ENCODE measurements around the gene CHRNG.

The CHRNG gene

DNA sequence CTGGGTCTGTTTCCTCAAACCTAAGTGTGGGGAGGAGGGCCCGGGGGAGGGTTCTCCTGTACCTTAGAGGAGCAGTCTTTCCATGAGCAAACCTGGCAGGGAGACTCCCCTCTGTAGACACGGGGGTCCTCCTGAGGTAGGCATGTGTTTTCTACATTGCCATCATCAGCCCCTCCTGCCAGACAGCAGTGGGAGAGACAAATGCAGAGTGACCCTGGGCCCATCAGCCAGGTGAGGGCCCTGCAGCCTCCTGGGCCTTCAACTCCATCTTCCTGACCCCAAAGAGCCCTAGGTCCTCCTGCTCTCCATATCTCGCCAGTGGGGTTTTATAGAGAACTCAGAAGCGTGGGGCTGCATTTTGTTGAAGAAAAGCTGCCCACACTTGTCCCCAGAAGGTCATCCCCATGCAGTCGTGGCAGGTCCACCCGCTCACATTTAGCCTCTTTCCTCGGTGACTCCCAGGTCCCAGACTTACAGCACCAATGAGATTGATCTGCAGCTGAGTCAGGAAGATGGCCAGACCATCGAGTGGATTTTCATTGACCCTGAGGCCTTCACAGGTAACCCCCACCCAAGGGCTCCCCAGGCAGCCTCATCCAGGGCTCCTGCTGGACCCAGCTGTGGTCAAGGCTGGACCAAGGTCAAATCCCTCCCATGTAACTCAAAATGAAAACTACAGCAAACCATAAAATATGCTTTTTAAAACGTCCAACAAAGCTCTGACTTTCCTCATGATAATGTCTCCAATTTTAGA lies 2.6 kb downstream of the CHRNG start:
- DNase-seq = peak in 3 of 10 donors; percentile 29 to 62 (median 45)
- intact Hi-C loops (cut with DNase I) = no loop called here

DNA sequence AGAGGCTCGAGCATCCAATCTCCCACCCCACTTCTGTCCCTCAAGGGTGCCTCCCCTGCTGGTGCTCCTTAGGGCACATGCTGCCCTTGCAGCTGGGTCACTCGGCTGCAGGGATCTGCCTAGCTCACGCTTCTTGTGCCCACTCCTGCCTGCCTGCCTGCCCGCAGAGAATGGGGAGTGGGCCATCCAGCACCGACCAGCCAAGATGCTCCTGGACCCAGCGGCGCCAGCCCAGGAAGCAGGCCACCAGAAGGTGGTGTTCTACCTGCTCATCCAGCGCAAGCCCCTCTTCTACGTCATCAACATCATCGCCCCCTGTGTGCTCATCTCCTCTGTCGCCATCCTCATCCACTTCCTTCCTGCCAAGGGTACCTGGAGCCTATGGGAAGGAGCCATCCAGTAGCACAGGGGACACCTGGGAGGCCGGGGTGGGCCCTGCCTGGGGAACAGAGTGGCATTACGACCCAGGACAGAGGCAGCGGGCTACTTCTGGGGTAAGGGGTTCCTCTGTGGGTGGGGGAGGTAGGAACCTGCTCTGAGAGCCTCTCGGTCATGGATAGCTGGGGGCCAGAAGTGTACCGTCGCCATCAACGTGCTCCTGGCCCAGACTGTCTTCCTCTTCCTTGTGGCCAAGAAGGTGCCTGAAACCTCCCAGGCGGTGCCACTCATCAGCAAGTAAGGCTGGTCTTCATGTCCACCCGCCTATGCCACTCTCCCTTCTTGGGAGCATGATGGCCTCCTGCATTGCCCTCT lies 3.4 kb downstream of the CHRNG start:
- peak in 3 of 10 donors; percentile 39 to 67 (median 62) for DNase-seq
- intact Hi-C loops (cut with DNase I) = no loop called here

- intact Hi-C loops (cut with DNase I) = no loop called here
- DNase-seq = peak in 1 of 10 donors; percentile 66
Observed at GRCh38 chr2:232543491-232543890, 4.0 kb downstream of the CHRNG start.

DNA sequence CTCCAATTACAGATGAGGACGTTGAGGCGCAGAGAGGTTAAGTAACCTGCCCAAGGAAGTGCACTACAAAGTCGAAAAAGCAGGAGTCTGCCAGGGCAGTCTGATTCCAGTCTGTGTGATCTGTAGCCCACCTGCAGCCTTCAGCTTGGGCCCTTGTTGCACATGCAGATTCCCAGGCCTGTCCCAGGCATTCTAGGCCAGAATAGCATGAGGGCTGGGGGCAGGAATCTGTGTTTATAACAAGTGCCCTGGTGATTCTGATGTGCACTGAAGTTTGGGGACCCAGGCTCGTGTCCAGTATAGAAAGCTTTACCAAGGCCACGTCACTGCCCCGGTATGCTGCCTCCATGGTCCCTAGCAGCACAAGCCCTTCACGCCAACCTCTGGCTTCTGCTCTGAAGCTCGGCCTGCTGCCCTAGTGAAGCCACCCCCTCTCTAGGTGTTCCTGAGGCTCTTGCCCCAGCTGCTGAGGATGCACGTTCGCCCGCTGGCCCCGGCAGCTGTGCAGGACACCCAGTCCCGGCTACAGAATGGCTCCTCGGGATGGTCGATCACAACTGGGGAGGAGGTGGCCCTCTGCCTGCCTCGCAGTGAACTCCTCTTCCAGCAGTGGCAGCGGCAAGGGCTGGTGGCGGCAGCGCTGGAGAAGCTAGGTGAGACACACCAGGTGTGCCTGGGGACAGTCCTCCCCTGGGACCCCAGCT lies 4.6 kb downstream of the CHRNG start:
- DNase-seq = peak in 2 of 10 donors; percentile 75 to 81
- intact Hi-C loops (cut with DNase I) = no loop called here

DNA sequence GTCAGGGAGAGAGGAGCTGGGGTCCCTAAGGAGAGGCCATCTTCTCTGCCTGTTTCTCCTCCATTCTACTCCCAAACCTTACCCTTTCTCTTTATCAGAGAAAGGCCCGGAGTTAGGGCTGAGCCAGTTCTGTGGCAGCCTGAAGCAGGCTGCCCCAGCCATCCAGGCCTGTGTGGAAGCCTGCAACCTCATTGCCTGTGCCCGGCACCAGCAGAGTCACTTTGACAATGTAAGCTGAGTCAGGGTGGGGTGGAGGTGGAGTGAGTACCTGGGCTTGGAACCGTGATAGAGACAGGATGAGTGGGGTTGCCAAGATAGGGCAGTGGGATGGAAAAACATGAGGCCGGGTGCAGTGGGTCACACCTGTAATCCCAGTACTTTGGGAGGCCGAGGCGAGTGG lies 5.2 kb downstream of the CHRNG start:
- peak in 1 of 10 donors; percentile 69 for DNase-seq
- intact Hi-C loops (cut with DNase I) = no loop called here

DNA sequence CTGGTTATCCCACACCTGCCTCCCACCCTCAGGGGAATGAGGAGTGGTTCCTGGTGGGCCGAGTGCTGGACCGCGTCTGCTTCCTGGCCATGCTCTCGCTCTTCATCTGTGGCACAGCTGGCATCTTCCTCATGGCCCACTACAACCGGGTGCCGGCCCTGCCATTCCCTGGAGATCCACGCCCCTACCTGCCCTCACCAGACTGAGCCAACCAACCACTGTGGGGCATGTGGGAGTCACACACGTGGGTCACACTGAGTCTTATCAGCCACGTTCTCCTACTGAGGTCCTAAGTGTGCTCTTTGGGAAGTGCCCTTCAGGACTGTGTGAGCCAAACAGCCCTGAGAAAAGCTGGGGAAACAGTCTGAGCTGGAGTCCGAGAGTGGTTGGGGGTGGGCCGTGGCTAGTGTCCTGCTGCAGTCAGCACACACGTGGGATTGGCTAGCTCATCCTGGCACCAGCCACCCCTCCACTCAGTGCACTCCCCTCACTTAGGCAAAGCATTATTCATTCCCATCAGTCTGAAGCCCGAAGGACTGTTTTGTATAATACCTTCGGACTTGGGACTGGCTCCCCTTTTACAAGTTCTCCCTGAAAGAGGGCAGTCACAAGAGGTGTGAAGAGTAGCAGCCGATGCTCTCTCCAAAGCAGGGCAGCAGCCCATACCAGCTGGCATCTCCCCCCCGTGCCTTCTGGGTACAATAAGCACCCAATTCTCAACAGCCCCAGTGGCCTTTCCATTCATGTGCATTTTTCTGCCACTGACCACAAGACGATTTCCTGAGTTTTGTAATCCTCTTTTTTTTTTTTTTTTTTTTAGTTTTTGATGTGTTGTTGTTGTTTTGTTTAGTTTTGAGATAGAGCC lies 6.3 kb downstream of the CHRNG start:
- intact Hi-C loops (cut with DNase I) = no loop called here
- peak in 2 of 10 donors; percentile 63 to 70 for DNase-seq

- intact Hi-C loops (cut with DNase I) = no loop called here
- no peak for DNase-seq
Observed at GRCh38 chr2:232547991-232548390, 8.5 kb downstream of the CHRNG start.

GRCh38 chr2:232549655-232550353 lies 10.3 kb downstream of the CHRNG start:
- DNase-seq = peak in 1 of 10 donors; percentile 12
- intact Hi-C loops (cut with DNase I) = loop anchor here (5.0 kb wide), 1 partner anchor 147 kb away; the partner anchor contains the start of gene GIGYF2

GRCh38 chr2:232550354-232551249 lies 11.1 kb downstream of the CHRNG start, which contains the start of the genes EIF4E2 and TIGD1:
EIF4E2 (plus strand) TSS chr2:232550689; CDS start chr2:232550725, 36 bp downstream.
TIGD1 (minus strand) TSS chr2:232550557; CDS start chr2:232549882, 675 bp downstream.
- DNase-seq = peak; percentile 91 to 99 (median 94)
- intact Hi-C loops (cut with DNase I) = loop anchor here (5.0 kb wide), 1 partner anchor 147 kb away; the partner anchor contains the start of gene GIGYF2

- peak in 1 of 10 donors; percentile 42 for DNase-seq
- intact Hi-C loops (cut with DNase I) = loop anchor here (5.0 kb wide), 1 partner anchor 146 kb away; the partner anchor contains the start of gene GIGYF2
Observed at GRCh38 chr2:232551250-232551638, 11.8 kb downstream of the CHRNG start.

DNA sequence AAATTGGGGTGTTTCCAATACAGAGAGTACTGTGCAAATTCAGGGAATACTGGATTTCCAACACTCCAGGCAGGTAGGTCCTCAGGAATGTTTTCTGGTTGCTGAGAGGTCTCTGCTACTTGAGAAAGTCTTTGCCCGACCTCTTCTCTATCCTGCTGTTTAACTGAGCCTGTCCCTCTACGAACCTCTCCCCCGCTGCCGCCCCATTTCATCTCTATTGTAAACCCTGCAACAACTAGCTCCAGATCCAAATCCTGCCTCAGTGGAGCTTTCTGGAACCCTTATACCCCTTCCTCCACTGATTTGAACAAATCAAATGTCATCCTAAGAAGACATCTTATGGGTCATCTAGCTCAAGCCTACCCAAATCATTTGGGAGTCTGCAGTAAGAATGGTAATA lies 12.3 kb downstream of the CHRNG start:
- no peak for DNase-seq

DNA sequence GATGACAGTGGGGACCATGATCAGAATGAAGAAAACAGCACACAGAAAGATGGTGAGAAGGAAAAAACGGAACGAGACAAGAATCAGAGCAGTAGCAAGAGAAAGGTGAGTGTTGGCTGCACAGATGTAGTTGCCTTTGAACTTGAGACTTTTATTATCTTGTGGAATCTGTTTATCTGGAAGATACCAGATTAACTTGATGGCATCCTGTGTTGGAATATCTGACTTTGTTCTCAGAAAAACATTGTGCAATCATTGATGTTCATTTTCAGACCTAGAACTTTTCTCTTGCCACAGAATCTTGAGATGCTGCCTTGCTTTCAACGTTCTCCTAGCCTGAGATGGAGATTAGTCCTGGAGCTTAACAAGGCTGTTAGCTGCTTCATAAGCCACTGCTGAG lies 16.9 kb downstream of the CHRNG start:
- DNase-seq = no peak
- intact Hi-C loops (cut with DNase I) = no loop called here

More for the DNA sequence above, 12.3 kb downstream of the CHRNG start:
- intact Hi-C loops (cut with DNase I) = loop anchor here (5.0 kb wide), 1 partner anchor 146 kb away; the partner anchor contains the start of gene GIGYF2

GRCh38 chr2:232562515-232563151 lies 23.1 kb downstream of the CHRNG start:
- intact Hi-C loops (cut with DNase I) = no loop called here

GRCh38 chr2:232563580-232563979 lies 24.1 kb downstream of the CHRNG start:
- intact Hi-C loops (cut with DNase I) = no loop called here
- no peak for DNase-seq

More at GRCh38 chr2:232562515-232563151, 23.1 kb downstream of the CHRNG start:
- no peak for DNase-seq

DNA sequence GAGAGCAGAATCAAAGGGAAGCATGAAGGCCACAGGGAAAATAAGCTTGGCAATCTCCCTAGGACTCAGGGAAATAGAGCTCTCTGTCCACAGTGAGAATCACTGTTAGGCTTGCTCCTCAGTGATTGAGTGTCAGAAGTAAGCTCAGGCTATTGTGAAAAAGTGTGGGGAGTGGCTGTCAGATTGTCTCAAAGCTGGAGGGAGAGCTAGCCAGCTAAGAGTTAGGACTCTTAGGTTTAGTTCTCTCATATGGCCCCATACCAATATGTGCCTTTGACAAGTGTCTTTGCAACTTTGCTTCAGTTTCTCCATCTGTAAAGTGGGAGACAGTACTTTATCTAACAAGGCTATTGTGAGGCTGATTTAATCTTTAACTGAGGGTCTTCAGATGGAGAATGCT lies 28.2 kb downstream of the CHRNG start:
- DNase-seq = no peak
- intact Hi-C loops (cut with DNase I) = no loop called here

GRCh38 chr2:232568161-232568560 lies 28.7 kb downstream of the CHRNG start:
- no peak for DNase-seq
- intact Hi-C loops (cut with DNase I) = no loop called here

DNA sequence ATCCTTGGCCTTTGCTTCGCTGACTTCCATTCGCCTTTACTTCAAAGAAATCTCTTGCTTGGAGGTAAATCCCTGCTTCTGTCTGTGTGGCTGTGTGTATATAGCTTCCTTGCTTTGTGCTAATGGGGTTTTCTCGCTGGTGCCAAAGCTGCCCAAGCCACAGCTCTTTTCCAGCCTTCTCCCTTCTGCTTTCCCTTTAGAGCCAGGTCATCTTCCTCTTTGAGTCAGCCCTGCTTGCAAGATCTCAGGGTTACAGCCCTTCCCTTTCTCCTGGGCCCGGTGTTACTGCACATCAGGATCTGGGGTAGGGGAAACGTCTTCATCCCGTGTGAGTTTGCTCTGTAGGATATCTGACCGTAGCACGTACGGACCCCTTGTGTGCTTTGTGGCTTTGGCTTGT lies 30.0 kb downstream of the CHRNG start:
- DNase-seq = no peak

More for the DNA sequence above, 30.0 kb downstream of the CHRNG start:
- intact Hi-C loops (cut with DNase I) = no loop called here

Measured in posterior cingulate gyrus (tissue), 11 donors.